HCT116 (cell line): ENCODE data around the gene KIF26B.

Experiments
- EGR1 ChIP-seq: IDR thresholded peaks from 2 replicates; pipeline ENCODE4 v1.6.1; 2012; ENCODE audit warnings: low read depth
- EZH2 ChIP-seq: fragments of 200-600 bp; sonication (generic); IDR thresholded peaks from 2 replicates; pipeline ENCODE4 v1.6.1; 2017; ENCODE audit warnings: antibody characterized with exemption, mixed run types
- POLR2A ChIP-seq: IDR thresholded peaks from 2 replicates; pipeline ENCODE4 v1.7.0; 2011; ENCODE audit warnings: borderline replicate concordance; ENCODE audit not compliant: insufficient read depth, insufficient read length; ENCODE audit errors: extremely low read depth
- RAD21 ChIP-seq: IDR thresholded peaks from 2 replicates; pipeline ENCODE4 v1.6.1; 2012; ENCODE audit warnings: low read depth, mild to moderate bottlenecking
- SP1 ChIP-seq: IDR thresholded peaks from 2 replicates; pipeline ENCODE4 v1.6.1; 2012; ENCODE audit warnings: low read depth
- SRF ChIP-seq: IDR thresholded peaks from 2 replicates; pipeline ENCODE4 v1.6.1; 2012; ENCODE audit warnings: low read depth
- TCF7L2 ChIP-seq: IDR thresholded peaks from 2 replicates; pipeline ENCODE4 v1.7.0; 2011; ENCODE audit warnings: borderline replicate concordance, inconsistent platforms; ENCODE audit not compliant: insufficient read depth, insufficient read length; ENCODE audit errors: extremely low read depth
- ZFX ChIP-seq: fragments of 450-650 bp; IDR thresholded peaks from 2 replicates; pipeline ENCODE4 v1.6.1; 2017
- TF ChIP-seq, protein P1 (sequence below): IDR thresholded peaks from 2 replicates; pipeline ENCODE4 v1.6.1; 2011; ENCODE audit warnings: mild to moderate bottlenecking, low read length, moderate library complexity; ENCODE audit not compliant: insufficient replicate concordance; ENCODE audit errors: extremely low read depth
- TF ChIP-seq, protein P2 (sequence below), 3 experiments: fragments of 200-600 bp in 1 of 3; sonication (generic) in 1 of 3; IDR thresholded peaks in 2 of 3; conservative IDR thresholded peaks in 1 of 3; 2 replicates each; pipeline ENCODE4 v1.5.1; 2012 to 2017; ENCODE audit warnings: low read depth in 2 of 3, low read length in 2 of 3, antibody characterized with exemption in 1 of 3, borderline replicate concordance in 1 of 3, control low read depth in 1 of 3, mild to moderate bottlenecking in 1 of 3, mixed read lengths in 1 of 3, mixed run types in 1 of 3, moderate library complexity in 1 of 3; ENCODE audit not compliant: insufficient read depth in 1 of 3
- TF ChIP-seq, protein P3 (sequence below): IDR thresholded peaks from 2 replicates; pipeline ENCODE4 v1.6.1; 2012
- TF ChIP-seq, protein P4 (sequence below): IDR thresholded peaks from 2 replicates; pipeline ENCODE4 v1.6.1; 2012
- TF ChIP-seq, protein P5 (sequence below): IDR thresholded peaks from 2 replicates; pipeline ENCODE4 v1.6.1; 2012; ENCODE audit warnings: low read depth

DNA sequence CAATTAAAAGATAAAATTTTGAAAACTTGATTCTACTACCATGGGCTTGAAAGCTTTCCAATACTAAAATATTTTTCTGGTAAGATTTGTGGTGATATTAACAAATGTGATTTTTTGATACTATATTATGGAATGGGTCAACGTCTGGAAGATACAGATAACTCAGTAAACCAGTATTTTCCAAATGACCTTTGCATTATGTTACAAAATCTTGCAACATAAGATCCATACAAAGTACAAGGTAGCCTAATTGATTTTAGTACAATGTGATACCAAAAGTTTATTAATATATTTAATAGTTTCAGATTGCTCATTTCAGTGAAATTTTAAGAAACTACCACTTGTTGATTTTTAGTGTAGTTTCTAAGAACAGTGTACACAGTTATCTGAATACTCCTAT, 236.2 kb downstream of the KIF26B start:
- TF ChIP-seq EZH2: no peak
- TF ChIP-seq, protein P1, sequence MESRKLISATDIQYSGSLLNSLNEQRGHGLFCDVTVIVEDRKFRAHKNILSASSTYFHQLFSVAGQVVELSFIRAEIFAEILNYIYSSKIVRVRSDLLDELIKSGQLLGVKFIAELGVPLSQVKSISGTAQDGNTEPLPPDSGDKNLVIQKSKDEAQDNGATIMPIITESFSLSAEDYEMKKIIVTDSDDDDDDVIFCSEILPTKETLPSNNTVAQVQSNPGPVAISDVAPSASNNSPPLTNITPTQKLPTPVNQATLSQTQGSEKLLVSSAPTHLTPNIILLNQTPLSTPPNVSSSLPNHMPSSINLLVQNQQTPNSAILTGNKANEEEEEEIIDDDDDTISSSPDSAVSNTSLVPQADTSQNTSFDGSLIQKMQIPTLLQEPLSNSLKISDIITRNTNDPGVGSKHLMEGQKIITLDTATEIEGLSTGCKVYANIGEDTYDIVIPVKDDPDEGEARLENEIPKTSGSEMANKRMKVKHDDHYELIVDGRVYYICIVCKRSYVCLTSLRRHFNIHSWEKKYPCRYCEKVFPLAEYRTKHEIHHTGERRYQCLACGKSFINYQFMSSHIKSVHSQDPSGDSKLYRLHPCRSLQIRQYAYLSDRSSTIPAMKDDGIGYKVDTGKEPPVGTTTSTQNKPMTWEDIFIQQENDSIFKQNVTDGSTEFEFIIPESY: no peak
- TF ChIP-seq, protein P2, sequence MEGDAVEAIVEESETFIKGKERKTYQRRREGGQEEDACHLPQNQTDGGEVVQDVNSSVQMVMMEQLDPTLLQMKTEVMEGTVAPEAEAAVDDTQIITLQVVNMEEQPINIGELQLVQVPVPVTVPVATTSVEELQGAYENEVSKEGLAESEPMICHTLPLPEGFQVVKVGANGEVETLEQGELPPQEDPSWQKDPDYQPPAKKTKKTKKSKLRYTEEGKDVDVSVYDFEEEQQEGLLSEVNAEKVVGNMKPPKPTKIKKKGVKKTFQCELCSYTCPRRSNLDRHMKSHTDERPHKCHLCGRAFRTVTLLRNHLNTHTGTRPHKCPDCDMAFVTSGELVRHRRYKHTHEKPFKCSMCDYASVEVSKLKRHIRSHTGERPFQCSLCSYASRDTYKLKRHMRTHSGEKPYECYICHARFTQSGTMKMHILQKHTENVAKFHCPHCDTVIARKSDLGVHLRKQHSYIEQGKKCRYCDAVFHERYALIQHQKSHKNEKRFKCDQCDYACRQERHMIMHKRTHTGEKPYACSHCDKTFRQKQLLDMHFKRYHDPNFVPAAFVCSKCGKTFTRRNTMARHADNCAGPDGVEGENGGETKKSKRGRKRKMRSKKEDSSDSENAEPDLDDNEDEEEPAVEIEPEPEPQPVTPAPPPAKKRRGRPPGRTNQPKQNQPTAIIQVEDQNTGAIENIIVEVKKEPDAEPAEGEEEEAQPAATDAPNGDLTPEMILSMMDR (IDR thresholded peaks at IDR 0.05 in 2 of 3, conservative IDR thresholded peaks at IDR 0.05 in 1 of 3; ENCODE audit: borderline replicate concordance in 1 of 3, insufficient read depth in 1 of 3, low read depth in 2 of 3, low read length in 2 of 3): no peak
- TF ChIP-seq SRF: no peak
- TF ChIP-seq, protein P3, sequence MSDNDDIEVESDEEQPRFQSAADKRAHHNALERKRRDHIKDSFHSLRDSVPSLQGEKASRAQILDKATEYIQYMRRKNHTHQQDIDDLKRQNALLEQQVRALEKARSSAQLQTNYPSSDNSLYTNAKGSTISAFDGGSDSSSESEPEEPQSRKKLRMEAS: no peak
- no peak for TF ChIP-seq TCF7L2
- TF ChIP-seq, protein P4, sequence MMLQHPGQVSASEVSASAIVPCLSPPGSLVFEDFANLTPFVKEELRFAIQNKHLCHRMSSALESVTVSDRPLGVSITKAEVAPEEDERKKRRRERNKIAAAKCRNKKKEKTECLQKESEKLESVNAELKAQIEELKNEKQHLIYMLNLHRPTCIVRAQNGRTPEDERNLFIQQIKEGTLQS: no peak
- no peak for TF ChIP-seq ZFX
- TF ChIP-seq POLR2A: no peak
- TF ChIP-seq SP1: no peak
- no peak for TF ChIP-seq EGR1
- no peak for TF ChIP-seq RAD21
- TF ChIP-seq, protein P5, sequence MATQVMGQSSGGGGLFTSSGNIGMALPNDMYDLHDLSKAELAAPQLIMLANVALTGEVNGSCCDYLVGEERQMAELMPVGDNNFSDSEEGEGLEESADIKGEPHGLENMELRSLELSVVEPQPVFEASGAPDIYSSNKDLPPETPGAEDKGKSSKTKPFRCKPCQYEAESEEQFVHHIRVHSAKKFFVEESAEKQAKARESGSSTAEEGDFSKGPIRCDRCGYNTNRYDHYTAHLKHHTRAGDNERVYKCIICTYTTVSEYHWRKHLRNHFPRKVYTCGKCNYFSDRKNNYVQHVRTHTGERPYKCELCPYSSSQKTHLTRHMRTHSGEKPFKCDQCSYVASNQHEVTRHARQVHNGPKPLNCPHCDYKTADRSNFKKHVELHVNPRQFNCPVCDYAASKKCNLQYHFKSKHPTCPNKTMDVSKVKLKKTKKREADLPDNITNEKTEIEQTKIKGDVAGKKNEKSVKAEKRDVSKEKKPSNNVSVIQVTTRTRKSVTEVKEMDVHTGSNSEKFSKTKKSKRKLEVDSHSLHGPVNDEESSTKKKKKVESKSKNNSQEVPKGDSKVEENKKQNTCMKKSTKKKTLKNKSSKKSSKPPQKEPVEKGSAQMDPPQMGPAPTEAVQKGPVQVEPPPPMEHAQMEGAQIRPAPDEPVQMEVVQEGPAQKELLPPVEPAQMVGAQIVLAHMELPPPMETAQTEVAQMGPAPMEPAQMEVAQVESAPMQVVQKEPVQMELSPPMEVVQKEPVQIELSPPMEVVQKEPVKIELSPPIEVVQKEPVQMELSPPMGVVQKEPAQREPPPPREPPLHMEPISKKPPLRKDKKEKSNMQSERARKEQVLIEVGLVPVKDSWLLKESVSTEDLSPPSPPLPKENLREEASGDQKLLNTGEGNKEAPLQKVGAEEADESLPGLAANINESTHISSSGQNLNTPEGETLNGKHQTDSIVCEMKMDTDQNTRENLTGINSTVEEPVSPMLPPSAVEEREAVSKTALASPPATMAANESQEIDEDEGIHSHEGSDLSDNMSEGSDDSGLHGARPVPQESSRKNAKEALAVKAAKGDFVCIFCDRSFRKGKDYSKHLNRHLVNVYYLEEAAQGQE: no peak
